CD4-positive, alpha-beta T cell (primary cell): Measurements from ENCODE around the gene GMNN. TPM values are rescaled to one million over a fixed set of nuclear protein-coding genes. Genes with fewer than 3 reads are reported as not detected.

Experiments
- ATAC-seq: fragments of 200-7000 bp; cut with Tn5 transposase; one replicate; pipeline ENCODE4 v1.10.0; 2022; ENCODE audit warnings: mild to moderate bottlenecking; ENCODE audit not compliant: poor library complexity
- CTCF ChIA-PET: fragments of 350-600 bp; sonication (Branson Sonifier 250); formaldehyde crosslinking; loops from one replicate; lab custom pipeline; 2021; ENCODE audit warnings: antibody characterized with exemption, inconsistent platforms; lab: Charles Lee
- POLR2A ChIA-PET: fragments of 350-600 bp; sonication (Branson Sonifier 250); formaldehyde crosslinking; loops from one replicate; lab custom pipeline; 2021; ENCODE audit warnings: antibody characterized with exemption, inconsistent platforms; lab: Charles Lee
- DNase-seq, 14 experiments: peaks; one replicate each; pipeline ENCODE4 v3.0.0-alpha.2; 2013 to 2020; ENCODE audit warnings: mixed read lengths in 2 of 14
- H3K27ac ChIP-seq, 2 donors: one replicate each; pipeline versions ENCODE4 v1.5.1 to v1.7.0; 2013; ENCODE audit warnings: low read length in 2 of 2, low read depth in 1 of 2, mild to moderate bottlenecking in 1 of 2
- H3K27me3 ChIP-seq, 2 experiments: 1 replicate in 1 of 2; 2 replicates in 1 of 2; pipeline versions ENCODE4 v1.6.1 to v1.7.0; 2013; ENCODE audit warnings: low read length in 2 of 2, control low read depth in 1 of 2, mild to moderate bottlenecking in 1 of 2, moderate library complexity in 1 of 2; ENCODE audit not compliant: insufficient read depth in 2 of 2, control insufficient read depth in 1 of 2
- H3K36me3 ChIP-seq: one replicate; pipeline ENCODE4 v1.6.1; 2013; ENCODE audit warnings: low read length, control low read depth; ENCODE audit not compliant: insufficient read depth
- H3K4me1 ChIP-seq: one replicate; pipeline ENCODE4 v1.6.1; 2013; ENCODE audit warnings: low read length, control low read depth; ENCODE audit not compliant: insufficient read depth
- H3K4me3 ChIP-seq: one replicate; pipeline ENCODE4 v1.5.1; 2013; ENCODE audit warnings: mild to moderate bottlenecking, low read length, moderate library complexity
- H3K9me3 ChIP-seq, 2 experiments: 1 replicate in 1 of 2; 2 replicates in 1 of 2; pipeline versions ENCODE4 v1.6.1 to v1.7.0; 2013; ENCODE audit warnings: low read length in 2 of 2, mild to moderate bottlenecking in 2 of 2, control low read depth in 1 of 2, moderate library complexity in 1 of 2; ENCODE audit not compliant: control insufficient read depth in 1 of 2, insufficient read depth in 1 of 2
- H3K27ac Mint-ChIP-seq: one replicate; pipeline ENCODE4 v1.8.0; 2020; ENCODE audit warnings: mixed read lengths
- H3K27me3 Mint-ChIP-seq: one replicate; pipeline ENCODE4 v1.8.0; 2021; ENCODE audit warnings: mixed read lengths
- H3K36me3 Mint-ChIP-seq: one replicate; pipeline ENCODE4 v1.8.0; 2021; ENCODE audit warnings: low read depth, mixed read lengths
- H3K4me1 Mint-ChIP-seq: one replicate; pipeline ENCODE4 v1.8.0; 2021; ENCODE audit warnings: low read depth, mixed read lengths
- H3K4me3 Mint-ChIP-seq: one replicate; pipeline ENCODE4 v1.8.0; 2020; ENCODE audit warnings: mild to moderate bottlenecking, mixed read lengths
- H3K9me3 Mint-ChIP-seq: one replicate; pipeline ENCODE4 v1.8.0; 2020; ENCODE audit warnings: mixed read lengths
- CTCF ChIP-seq: fragments of 200-600 bp; IDR thresholded peaks from one replicate; pipeline ENCODE4 v1.8.0; 2022; ENCODE audit warnings: antibody characterized with exemption, mild to moderate bottlenecking
- intact Hi-C, 2 experiments: fragments of 100-400 bp; cut with DNase I in 1 of 2; cut with micrococcal nuclease in 1 of 2; formaldehyde crosslinking; loops; one replicate each; pipeline versions ENCODE4 v1.15.1 to v1.9.0; 2023 to 2025; cut with DNase I, micrococcal nuclease
- total RNA-seq, 174 experiments: library from RNA in 2 of 174; stranded (reverse) in 2 of 174; gene quantifications; one replicate each; pipeline ENCODE4 v1.2.3 and lab custom pipeline; 2021 to 2026

Gene GMNN
- total RNA-seq, 2 experiments from 2014 or later, result 10.1 to 10.5 TPM

- H3K4me3 ChIP-seq, result no peak overlapping the region
- no peaks in the 10 kb centered on the region for H3K27me3 ChIP-seq
- Mint-ChIP-seq H3K27ac (no peak overlapping the region), H3K4me3 (no peak overlapping the region), H3K36me3 (peaks cover 35% of the 10 kb centered on the region), H3K4me1 (peaks cover 34% of the 10 kb centered on the region), H3K27me3 (no peaks in the 10 kb centered on the region), H3K9me3 (no peaks in the 10 kb centered on the region)
- no peak overlapping the region for H3K27ac ChIP-seq
- peaks cover 15% of the 10 kb centered on the region for H3K4me1 ChIP-seq
- H3K9me3 ChIP-seq, result no peaks in the 10 kb centered on the region
- ATAC-seq (no peak), DNase-seq (no peak)
- ChIA-PET CTCF (interaction anchor here (0.6 to 1.3 kb wide), 2 partner anchors 20 to 294 kb away, joined by 3 read pairs; no protein-coding TSS in a partner anchor), POLR2A (interaction anchor here (1.0 to 1.3 kb wide), 2 partner anchors 14 to 57 kb away, joined by 3 read pairs; no protein-coding TSS in a partner anchor)
- no peak for TF ChIP-seq CTCF
- H3K36me3 ChIP-seq, result peaks cover 12% of the 10 kb centered on the region
- intact Hi-C loops, result loop anchor here in 1 of 2 experiments (5.0 kb wide), 2 partner anchors 248 to 293 kb away; no protein-coding TSS in a partner anchor
Observed at GRCh38 chr6:24778878-24779277, 4.1 kb downstream of the GMNN start.

- H3K4me3 ChIP-seq, result no peak overlapping the region
- peaks cover 10% of the 10 kb centered on the region for H3K4me1 ChIP-seq
- CTCF ChIA-PET, result interaction anchor here (0.6 to 1.3 kb wide), 2 partner anchors 20 to 294 kb away, joined by 3 read pairs; no protein-coding TSS in a partner anchor
- no peaks in the 10 kb centered on the region for H3K27me3 ChIP-seq
- Mint-ChIP-seq H3K36me3 (peaks cover 40% of the 10 kb centered on the region), H3K9me3 (no peaks in the 10 kb centered on the region), H3K27ac (no peak overlapping the region), H3K4me1 (peaks cover 33% of the 10 kb centered on the region), H3K4me3 (no peak overlapping the region), H3K27me3 (no peaks in the 10 kb centered on the region)
- no peaks in the 10 kb centered on the region for H3K9me3 ChIP-seq
- no peak overlapping the region for H3K27ac ChIP-seq
- peaks cover 12% of the 10 kb centered on the region for H3K36me3 ChIP-seq
- ATAC-seq (no peak), DNase-seq (no peak)
- TF ChIP-seq CTCF, result no peak
- POLR2A ChIA-PET, result interaction anchor here (1.0 to 1.3 kb wide), 2 partner anchors 14 to 58 kb away, joined by 3 read pairs; no protein-coding TSS in a partner anchor
- intact Hi-C loops, result loop anchor here in 1 of 2 experiments (5.0 kb wide), 2 partner anchors 248 to 293 kb away; no protein-coding TSS in a partner anchor
Observed at GRCh38 chr6:24779416-24780016, 4.8 kb downstream of the GMNN start.

- H3K9me3 ChIP-seq, result no peaks in the 10 kb centered on the region
- H3K27me3 ChIP-seq, result no peaks in the 10 kb centered on the region
- intact Hi-C loops, result no loop called here
- H3K36me3 Mint-ChIP-seq, result peaks cover 35% of the 10 kb centered on the region
- peaks cover 12% of the 10 kb centered on the region for H3K36me3 ChIP-seq
- no peak for ATAC-seq
- H3K4me3 Mint-ChIP-seq, result no peak overlapping the region
- ChIA-PET CTCF (interaction anchor here (1.3 kb wide), 1 partner anchor 19 kb away, joined by 3 read pairs; no protein-coding TSS in a partner anchor), POLR2A (no interaction called here)
- H3K4me1 Mint-ChIP-seq, result peaks cover 28% of the 10 kb centered on the region
- no peak for DNase-seq
- H3K27ac Mint-ChIP-seq, result no peak overlapping the region
- H3K9me3 Mint-ChIP-seq, result no peaks in the 10 kb centered on the region
- no peak overlapping the region for H3K4me3 ChIP-seq
- no peaks in the 10 kb centered on the region for H3K27me3 Mint-ChIP-seq
- H3K4me1 ChIP-seq, result peaks cover 10% of the 10 kb centered on the region
- TF ChIP-seq CTCF, result no peak
- no peak overlapping the region for H3K27ac ChIP-seq
Observed at GRCh38 chr6:24780206-24780605, 5.5 kb downstream of the GMNN start.
